ENCODE results near the gene SCIN. TPM values are rescaled to one million over a fixed set of nuclear protein-coding genes. Genes with fewer than 3 reads are reported as not detected.
A peak's percentile ranks its signal among the peaks of the same experiment; 100 is the strongest.

SCIN gene
- total and polyA plus RNA-seq, 7 donors = 0.28 to 59.4 (median 1.8) TPM

DNA sequence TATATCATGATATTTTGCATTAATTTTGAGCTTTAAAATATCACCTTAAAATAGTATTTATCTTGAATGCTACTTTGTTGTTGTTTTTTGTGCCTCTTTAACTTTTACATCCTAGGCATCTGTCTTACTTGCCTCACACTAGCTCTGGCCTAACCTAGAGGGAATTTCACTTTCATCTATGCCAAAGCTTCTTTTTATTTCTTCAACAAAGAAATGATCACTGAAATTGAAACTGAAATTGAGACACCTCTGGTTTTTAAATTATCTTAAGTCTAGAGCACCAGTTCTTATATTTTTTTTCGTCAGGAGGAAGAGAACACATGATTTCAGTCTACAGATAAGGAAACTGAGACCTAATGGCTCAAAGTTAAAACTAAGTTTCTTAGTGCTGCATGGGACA lies 3.5 kb upstream of the SCIN start:
- intact Hi-C loops (cut with DNase I) = no loop called here
- 39 to 64% methylated on average over 1 of the region's 1 CpG for WGBS, 2 donors
- Histone ChIP-seq H3K9me3 (no peaks in the 10 kb centered on the region), H3K27me3 (peaks cover 0 to 44% (median 14%) of the 10 kb centered on the region in 3 donors), H3K4me3 (no peak overlapping the region), H3K36me3 (no peaks in the 10 kb centered on the region), H3K27ac (no peak overlapping the region), H3K4me1 (peaks cover 0 to 14% (median 14%) of the 10 kb centered on the region in 4 donors)
- TF ChIP-seq POLR2AphosphoS5 (IDR thresholded peaks at IDR 0.05) (no peak), EP300 (IDR thresholded peaks at IDR 0.05) (no peak), POLR2A (IDR thresholded peaks at IDR 0.05) (no peak)
- TF ChIP-seq, protein P1, sequence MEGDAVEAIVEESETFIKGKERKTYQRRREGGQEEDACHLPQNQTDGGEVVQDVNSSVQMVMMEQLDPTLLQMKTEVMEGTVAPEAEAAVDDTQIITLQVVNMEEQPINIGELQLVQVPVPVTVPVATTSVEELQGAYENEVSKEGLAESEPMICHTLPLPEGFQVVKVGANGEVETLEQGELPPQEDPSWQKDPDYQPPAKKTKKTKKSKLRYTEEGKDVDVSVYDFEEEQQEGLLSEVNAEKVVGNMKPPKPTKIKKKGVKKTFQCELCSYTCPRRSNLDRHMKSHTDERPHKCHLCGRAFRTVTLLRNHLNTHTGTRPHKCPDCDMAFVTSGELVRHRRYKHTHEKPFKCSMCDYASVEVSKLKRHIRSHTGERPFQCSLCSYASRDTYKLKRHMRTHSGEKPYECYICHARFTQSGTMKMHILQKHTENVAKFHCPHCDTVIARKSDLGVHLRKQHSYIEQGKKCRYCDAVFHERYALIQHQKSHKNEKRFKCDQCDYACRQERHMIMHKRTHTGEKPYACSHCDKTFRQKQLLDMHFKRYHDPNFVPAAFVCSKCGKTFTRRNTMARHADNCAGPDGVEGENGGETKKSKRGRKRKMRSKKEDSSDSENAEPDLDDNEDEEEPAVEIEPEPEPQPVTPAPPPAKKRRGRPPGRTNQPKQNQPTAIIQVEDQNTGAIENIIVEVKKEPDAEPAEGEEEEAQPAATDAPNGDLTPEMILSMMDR (IDR thresholded peaks at IDR 0.05) = no peak
- DNase-seq = no peak

DNA sequence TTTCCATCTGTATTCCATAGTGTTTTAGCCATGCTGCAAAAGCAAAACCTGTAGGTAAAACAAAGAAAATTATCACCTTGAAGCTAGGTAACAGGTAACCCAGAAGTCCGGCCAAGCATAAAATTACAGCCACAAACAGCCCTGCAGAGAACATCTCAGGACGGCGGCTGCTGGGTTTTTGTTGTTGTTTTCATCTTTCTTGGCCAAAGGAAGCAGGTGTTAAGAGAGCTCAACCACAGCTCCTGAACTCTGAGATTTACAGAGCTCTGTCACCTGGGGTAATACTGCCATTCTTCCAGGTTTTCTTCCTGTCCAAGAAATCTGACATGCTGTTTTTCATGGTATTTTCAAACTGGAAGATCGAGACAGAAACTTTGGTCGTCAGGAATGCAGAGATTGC lies 847 bp upstream of the SCIN start:
- peaks cover 0 to 44% (median 14%) of the 10 kb centered on the region in 3 donors for H3K27me3 ChIP-seq
- WGBS, 2 donors = 6 to 21% methylated on average over 5 of the region's 5 CpGs
- H3K27ac ChIP-seq = no peak overlapping the region
- H3K36me3 ChIP-seq = no peaks in the 10 kb centered on the region
- TF ChIP-seq POLR2A (IDR thresholded peaks at IDR 0.05) (no peak), POLR2AphosphoS5 (IDR thresholded peaks at IDR 0.05) (no peak), EP300 (IDR thresholded peaks at IDR 0.05) (no peak)
- TF ChIP-seq, protein P1 (IDR thresholded peaks at IDR 0.05) = no peak
- intact Hi-C loops (cut with DNase I) = no loop called here
- no peak for DNase-seq
- H3K4me1 ChIP-seq = peaks cover 0 to 14% (median 14%) of the 10 kb centered on the region in 4 donors
- no peaks in the 10 kb centered on the region for H3K9me3 ChIP-seq
- no peak overlapping the region for H3K4me3 ChIP-seq

DNA sequence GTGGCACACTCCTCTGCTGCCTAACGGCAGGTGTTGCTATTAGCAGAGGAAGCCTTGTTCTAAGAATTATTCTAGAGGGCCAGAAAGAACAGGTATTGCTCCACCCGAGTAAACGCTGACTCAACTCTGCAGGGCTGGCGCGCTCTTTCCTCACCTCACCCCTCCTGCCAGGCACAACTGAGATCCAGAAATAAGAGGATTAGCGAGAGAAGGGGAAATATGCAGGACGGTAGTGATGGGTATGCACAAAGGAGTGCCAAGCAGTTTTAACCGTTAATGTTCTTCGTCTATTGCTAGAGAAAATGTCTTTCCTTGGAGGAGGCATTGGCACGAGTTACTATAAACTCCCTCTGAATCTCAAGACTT lies 369 bp upstream of the SCIN start:
- intact Hi-C loops (cut with DNase I) = no loop called here
- no peak overlapping the region for H3K27ac ChIP-seq

DNA sequence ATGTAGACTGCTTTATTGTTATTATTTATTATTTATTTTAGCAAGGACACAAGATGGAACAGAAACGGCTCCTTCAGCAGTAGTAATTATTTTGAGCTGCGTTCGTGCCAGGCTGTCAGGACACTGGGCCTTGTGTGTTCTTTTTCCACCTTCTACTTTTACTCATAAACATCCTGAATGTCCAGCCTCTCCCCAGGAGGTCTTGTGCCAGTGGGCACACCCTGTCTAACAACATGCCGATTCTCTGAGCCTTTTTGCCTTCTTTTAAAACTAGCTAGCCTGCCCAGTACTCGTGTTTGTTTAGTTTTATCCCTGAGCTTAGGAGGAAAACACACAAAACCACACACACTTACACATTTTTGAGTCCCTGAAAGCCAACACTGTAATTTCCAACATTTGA lies 1.2 kb downstream of the SCIN start:
- H3K27ac ChIP-seq = no peak overlapping the region
- intact Hi-C loops (cut with DNase I) = no loop called here
- 40 to 79% methylated on average over 5 of the region's 5 CpGs for WGBS, 2 donors

More for the DNA sequence above, 369 bp upstream of the SCIN start:
- Histone ChIP-seq H3K9me3 (no peaks in the 10 kb centered on the region), H3K27me3 (peaks cover 0 to 44% (median 14%) of the 10 kb centered on the region in 3 donors), H3K4me1 (peaks cover 0 to 14% (median 14%) of the 10 kb centered on the region in 4 donors), H3K4me3 (peak overlapping the region in 3 of 4 donors; percentile 29 to 47 (median 41)), H3K36me3 (no peaks in the 10 kb centered on the region)
- WGBS, 2 donors = 1 to 5% methylated on average over 10 of the region's 10 CpGs
- no peak for DNase-seq
- TF ChIP-seq POLR2A (IDR thresholded peaks at IDR 0.05) (no peak), POLR2AphosphoS5 (IDR thresholded peaks at IDR 0.05) (no peak), EP300 (IDR thresholded peaks at IDR 0.05) (no peak)
- TF ChIP-seq, protein P1 (IDR thresholded peaks at IDR 0.05) = no peak

More for the DNA sequence above, 1.2 kb downstream of the SCIN start:
- H3K27me3 ChIP-seq = peaks cover 0 to 44% (median 14%) of the 10 kb centered on the region in 3 donors
- H3K4me1 ChIP-seq = peaks cover 0 to 14% (median 14%) of the 10 kb centered on the region in 4 donors
- no peaks in the 10 kb centered on the region for H3K9me3 ChIP-seq
- H3K36me3 ChIP-seq = no peaks in the 10 kb centered on the region
- no peak for DNase-seq
- no peak for TF ChIP-seq POLR2A (IDR thresholded peaks at IDR 0.05)
- no peak for TF ChIP-seq POLR2AphosphoS5 (IDR thresholded peaks at IDR 0.05)
- TF ChIP-seq EP300 (IDR thresholded peaks at IDR 0.05) = no peak
- TF ChIP-seq, protein P1 (IDR thresholded peaks at IDR 0.05) = no peak
- no peak overlapping the region for H3K4me3 ChIP-seq

Measured in sigmoid colon (tissue), 7 donors.